Measurements from ENCODE around the gene SYK.

The SYK gene

GRCh38 chr9:90909225-90909624 lies 107.6 kb downstream of the SYK start:
- DNase-seq: no peak

GRCh38 chr9:90909747-90910283 lies 108.2 kb downstream of the SYK start:
- DNase-seq: no peak

GRCh38 chr9:90914196-90914595 lies 112.6 kb downstream of the SYK start:
- no peak for DNase-seq

GRCh38 chr9:90914868-90915483 lies 113.4 kb downstream of the SYK start:
- peak; percentile 64 for DNase-seq

- peak; percentile 13 for DNase-seq
These were observed 114.1 kb downstream of the SYK start for GRCh38 chr9:90915693-90916092.

- no peak for DNase-seq
These were observed 114.6 kb downstream of the SYK start for GRCh38 chr9:90916147-90916734.

- no peak for DNase-seq
These were observed 118.3 kb downstream of the SYK start for GRCh38 chr9:90919883-90920282.

GRCh38 chr9:90921104-90921503 lies 119.5 kb downstream of the SYK start:
- no peak for DNase-seq

GRCh38 chr9:90921969-90922368 lies 120.3 kb downstream of the SYK start:
- DNase-seq: no peak

- peak; percentile 72 for DNase-seq
These were observed 124.1 kb downstream of the SYK start for GRCh38 chr9:90925581-90926257.

- no peak for DNase-seq
These were observed 125.3 kb downstream of the SYK start for GRCh38 chr9:90926936-90927335.

GRCh38 chr9:90927496-90927895 lies 125.9 kb downstream of the SYK start:
- no peak for DNase-seq

GRCh38 chr9:90929626-90930025 lies 128.0 kb downstream of the SYK start:
- DNase-seq: no peak

GRCh38 chr9:90933468-90933867 lies 131.8 kb downstream of the SYK start:
- DNase-seq: no peak

GRCh38 chr9:90939351-90939750 lies 137.7 kb downstream of the SYK start:
- no peak for DNase-seq

- no peak for DNase-seq
These were observed 138.7 kb downstream of the SYK start for GRCh38 chr9:90940280-90940679.

- no peak for DNase-seq
These were observed 140.0 kb downstream of the SYK start for GRCh38 chr9:90941661-90942060.

GRCh38 chr9:90942555-90942954 lies 140.9 kb downstream of the SYK start:
- DNase-seq: no peak

- DNase-seq: peak; percentile 24
These were observed 141.7 kb downstream of the SYK start for GRCh38 chr9:90943341-90943740.

- DNase-seq: no peak
These were observed 143.7 kb downstream of the SYK start for GRCh38 chr9:90945336-90945735.

GRCh38 chr9:90946982-90947381 lies 145.4 kb downstream of the SYK start:
- DNase-seq: no peak
